GM18498 (cell line): ENCODE data around the gene EIF2AK3.

Experiments
- ATAC-seq: cut with Tn5 transposase; IDR thresholded peaks from one replicate; pipeline ENCODE4 v1.9.1; 2021; ENCODE audit warnings: mild to moderate bottlenecking, moderate library complexity; ENCODE audit not compliant: unreplicated experiment

Gene EIF2AK3

GRCh38 chr2:88545118-88545517 lies 82.1 kb downstream of the EIF2AK3 start:
- no peak for ATAC-seq

- ATAC-seq = no peak
Observed at GRCh38 chr2:88543541-88544057, 83.7 kb downstream of the EIF2AK3 start.

GRCh38 chr2:88542668-88543067 lies 84.6 kb downstream of the EIF2AK3 start:
- ATAC-seq = no peak

GRCh38 chr2:88540346-88540745 lies 86.9 kb downstream of the EIF2AK3 start:
- ATAC-seq = no peak

- no peak for ATAC-seq
Observed at GRCh38 chr2:88538362-88538917, 88.8 kb downstream of the EIF2AK3 start.

- no peak for ATAC-seq
Observed at GRCh38 chr2:88537640-88538039, 89.6 kb downstream of the EIF2AK3 start.

GRCh38 chr2:88530081-88530480 lies 97.2 kb downstream of the EIF2AK3 start:
- no peak for ATAC-seq

GRCh38 chr2:88521445-88522073 lies 105.7 kb downstream of the EIF2AK3 start:
- ATAC-seq = no peak

- no peak for ATAC-seq
Observed at GRCh38 chr2:88517759-88518201, 109.5 kb downstream of the EIF2AK3 start.
